Panc1 (cell line): ENCODE results near the gene ATP6V1F. TPM values are rescaled to one million over a fixed set of nuclear protein-coding genes. Genes with fewer than 3 reads are reported as not detected.

ENCODE experiments used
- ATAC-seq: fragments of 200-7000 bp; cut with Tn5 transposase; 2 replicates; pipeline ENCODE4 v1.9.1; 2020; ENCODE audit warnings: mild to moderate bottlenecking, moderate library complexity
- BruUV-seq: library from RNA; stranded (reverse); fragments of 400-500 nt; replicated peaks from 2 replicates; lab custom pipeline; 2021; lab: Mats Ljungman, UMichigan
- CTCF ChIA-PET: fragments of 300-600 bp; sonication (Branson Sonifier 250); formaldehyde crosslinking; loops from one replicate; lab custom pipeline; 2022; ENCODE audit warnings: antibody characterized with exemption; lab: Charles Lee
- POLR2A ChIA-PET: fragments of 300-600 bp; sonication (Branson Sonifier 250); formaldehyde crosslinking; loops from one replicate; lab custom pipeline; 2022; ENCODE audit warnings: antibody characterized with exemption; lab: Charles Lee
- DNase-seq: peaks from one replicate; pipeline ENCODE4 v3.0.0-alpha.2; 2010; ENCODE audit warnings: low read depth, low spot score
- H3K27ac ChIP-seq: 2 replicates; pipeline ENCODE4 v1.5.1; 2011; ENCODE audit warnings: mild to moderate bottlenecking, low read length, inconsistent platforms
- H3K27me3 ChIP-seq: fragments of 200-500 bp; sonication (Bioruptor generic); 2 replicates; pipeline ENCODE4 v1.6.0; 2014; ENCODE audit warnings: low read length, inconsistent platforms; ENCODE audit not compliant: control insufficient read depth, insufficient read depth
- H3K36me3 ChIP-seq: fragments of 200-500 bp; sonication (Bioruptor generic); 2 replicates; pipeline ENCODE4 v1.5.1; 2014; ENCODE audit warnings: inconsistent platforms, mild to moderate bottlenecking, low read length, moderate library complexity; ENCODE audit not compliant: control insufficient read depth, insufficient read depth
- H3K4me1 ChIP-seq: 2 replicates; pipeline ENCODE4 v1.5.1; 2011; ENCODE audit warnings: inconsistent platforms, mild to moderate bottlenecking, low read length, moderate library complexity; ENCODE audit not compliant: control insufficient read depth, insufficient read depth
- H3K4me3 ChIP-seq, 2 experiments: 2 replicates each; pipeline ENCODE4 v1.5.1; 2011 to 2012; ENCODE audit warnings: low read depth in 2 of 2, low read length in 2 of 2, mild to moderate bottlenecking in 2 of 2, inconsistent platforms in 1 of 2, moderate library complexity in 1 of 2
- H3K9me3 ChIP-seq: fragments of 200-500 bp; sonication (Bioruptor generic); 2 replicates; pipeline ENCODE4 v1.5.1; 2014; ENCODE audit warnings: low read depth, mild to moderate bottlenecking, inconsistent platforms, low read length, moderate library complexity; ENCODE audit not compliant: control insufficient read depth, insufficient read depth
- CTCF ChIP-seq: fragments of 450-650 bp; IDR thresholded peaks from 2 replicates; pipeline ENCODE4 v1.5.1; 2017; ENCODE audit warnings: mild to moderate bottlenecking
- POLR2AphosphoS5 ChIP-seq: IDR thresholded peaks from 2 replicates; pipeline ENCODE4 v1.6.1; 2012; ENCODE audit warnings: mild to moderate bottlenecking, low read depth, low read length, moderate library complexity
- SIN3A ChIP-seq: IDR thresholded peaks from 2 replicates; pipeline ENCODE4 v1.6.1; 2012; ENCODE audit warnings: low read depth, mild to moderate bottlenecking, low read length, moderate library complexity, borderline replicate concordance; ENCODE audit not compliant: insufficient read depth
- TCF7L2 ChIP-seq: IDR thresholded peaks from 2 replicates; pipeline ENCODE4 v1.6.1; 2011; ENCODE audit warnings: mild to moderate bottlenecking, low read depth, low read length, inconsistent platforms
- in situ Hi-C: cut with HindIII; loops from 2 replicates; pipeline ENCODE4 v1.10.0; 2016; ENCODE audit warnings: low sequenced_read_pairs, low pct_unique_long_range_greater_than_20kb
- intact Hi-C: fragments of 100-400 bp; cut with micrococcal nuclease; formaldehyde crosslinking; loops from one replicate; pipeline ENCODE4 v1.10.0; 2022; ENCODE audit not compliant: unreplicated experiment
- total RNA-seq: library from RNA; stranded (reverse); gene quantifications from one replicate; pipeline ENCODE4 v1.2.1, GENCODE V29; 2021; ENCODE audit not compliant: unreplicated experiment
- TF ChIP-seq, protein P1 (sequence below), 2 experiments: IDR thresholded peaks; 2 replicates each; pipeline ENCODE4 v1.6.1; 2011 to 2012; ENCODE audit warnings: low read depth in 2 of 2, control low read depth in 1 of 2, low read length in 1 of 2, mild to moderate bottlenecking in 1 of 2, moderate library complexity in 1 of 2; ENCODE audit not compliant: insufficient read depth in 1 of 2

The ATP6V1F gene
- total RNA-seq, 1 experiment from 2014 or later, result 151 TPM

- TF ChIP-seq POLR2AphosphoS5 (no peak), SIN3A (no peak)
- H3K27me3 ChIP-seq, result no peaks in the 10 kb centered on the region
- no peaks in the 10 kb centered on the region for H3K36me3 ChIP-seq
- H3K9me3 ChIP-seq, result no peaks in the 10 kb centered on the region
- no TSS peak for BruUV-seq
- intact Hi-C loops (no loop called here), in situ Hi-C loops (no loop called here)
- H3K4me1 ChIP-seq, result no peaks in the 10 kb centered on the region; the same call in 1 of the 2 replicates
- no peak overlapping the region for H3K4me3 ChIP-seq
- H3K27ac ChIP-seq, result no peak overlapping the region
- POLR2A ChIA-PET, result no interaction called here
- no peak for DNase-seq
- ATAC-seq, result no peak
- CTCF ChIA-PET, result interaction anchor here (0.6 kb wide), 1 partner anchor 9 kb away, joined by 3 read pairs; no protein-coding TSS in a partner anchor
Measured at GRCh38 chr7:128893251-128894100, 30.8 kb downstream of the ATP6V1F start.

- Histone ChIP-seq H3K27ac (no peak overlapping the region), H3K27me3 (no peaks in the 10 kb centered on the region), H3K9me3 (no peaks in the 10 kb centered on the region), H3K36me3 (no peaks in the 10 kb centered on the region), H3K4me3 (no peak overlapping the region), H3K4me1 (no peaks in the 10 kb centered on the region; the same call in 1 of the 2 replicates)
- TF ChIP-seq TCF7L2, result no peak
- no peak for TF ChIP-seq POLR2AphosphoS5
- TF ChIP-seq SIN3A, result no peak
- TF ChIP-seq, protein P1, sequence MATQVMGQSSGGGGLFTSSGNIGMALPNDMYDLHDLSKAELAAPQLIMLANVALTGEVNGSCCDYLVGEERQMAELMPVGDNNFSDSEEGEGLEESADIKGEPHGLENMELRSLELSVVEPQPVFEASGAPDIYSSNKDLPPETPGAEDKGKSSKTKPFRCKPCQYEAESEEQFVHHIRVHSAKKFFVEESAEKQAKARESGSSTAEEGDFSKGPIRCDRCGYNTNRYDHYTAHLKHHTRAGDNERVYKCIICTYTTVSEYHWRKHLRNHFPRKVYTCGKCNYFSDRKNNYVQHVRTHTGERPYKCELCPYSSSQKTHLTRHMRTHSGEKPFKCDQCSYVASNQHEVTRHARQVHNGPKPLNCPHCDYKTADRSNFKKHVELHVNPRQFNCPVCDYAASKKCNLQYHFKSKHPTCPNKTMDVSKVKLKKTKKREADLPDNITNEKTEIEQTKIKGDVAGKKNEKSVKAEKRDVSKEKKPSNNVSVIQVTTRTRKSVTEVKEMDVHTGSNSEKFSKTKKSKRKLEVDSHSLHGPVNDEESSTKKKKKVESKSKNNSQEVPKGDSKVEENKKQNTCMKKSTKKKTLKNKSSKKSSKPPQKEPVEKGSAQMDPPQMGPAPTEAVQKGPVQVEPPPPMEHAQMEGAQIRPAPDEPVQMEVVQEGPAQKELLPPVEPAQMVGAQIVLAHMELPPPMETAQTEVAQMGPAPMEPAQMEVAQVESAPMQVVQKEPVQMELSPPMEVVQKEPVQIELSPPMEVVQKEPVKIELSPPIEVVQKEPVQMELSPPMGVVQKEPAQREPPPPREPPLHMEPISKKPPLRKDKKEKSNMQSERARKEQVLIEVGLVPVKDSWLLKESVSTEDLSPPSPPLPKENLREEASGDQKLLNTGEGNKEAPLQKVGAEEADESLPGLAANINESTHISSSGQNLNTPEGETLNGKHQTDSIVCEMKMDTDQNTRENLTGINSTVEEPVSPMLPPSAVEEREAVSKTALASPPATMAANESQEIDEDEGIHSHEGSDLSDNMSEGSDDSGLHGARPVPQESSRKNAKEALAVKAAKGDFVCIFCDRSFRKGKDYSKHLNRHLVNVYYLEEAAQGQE (IDR thresholded peaks at IDR 0.05; ENCODE audit: insufficient read depth in 1 of 2, low read depth in 2 of 2, low read length in 1 of 2), result no peak
- TF ChIP-seq CTCF, result no peak
- ATAC-seq, result no peak
- no peak for DNase-seq
- BruUV-seq, result no TSS peak
- CTCF ChIA-PET, result interaction anchor here (0.7 kb wide), 1 partner anchor 11 kb away, joined by 3 read pairs; no protein-coding TSS in a partner anchor
- in situ Hi-C loops (no loop called here), intact Hi-C loops (no loop called here)
- POLR2A ChIA-PET, result no interaction called here
Measured at GRCh38 chr7:128894101-128894440, 31.4 kb downstream of the ATP6V1F start.

- Histone ChIP-seq H3K4me1 (no peaks in the 10 kb centered on the region; the same call in 1 of the 2 replicates), H3K36me3 (no peaks in the 10 kb centered on the region), H3K9me3 (peaks cover 5% of the 10 kb centered on the region; the same call in 1 of the 2 replicates), H3K27ac (no peak overlapping the region), H3K27me3 (0 out of 2 replicates have a peak, but pooled peaks cover 2% of the 10 kb centered on the region), H3K4me3 (no peak overlapping the region)
- no TSS peak for BruUV-seq
- ChIA-PET CTCF (no interaction called here), POLR2A (no interaction called here)
- in situ Hi-C loops (no loop called here), intact Hi-C loops (no loop called here)
- ATAC-seq (no peak), DNase-seq (no peak)
- TF ChIP-seq CTCF, result no peak
- TF ChIP-seq, protein P1 (IDR thresholded peaks at IDR 0.05; ENCODE audit: insufficient read depth in 1 of 2, low read depth in 2 of 2, low read length in 1 of 2), result no peak
- TF ChIP-seq SIN3A, result no peak
- no peak for TF ChIP-seq TCF7L2
- TF ChIP-seq POLR2AphosphoS5, result no peak
Measured at GRCh38 chr7:128895320-128895719, 32.7 kb downstream of the ATP6V1F start.
